ENCODE measurements around the gene OGFR.
A peak's percentile ranks its signal among the peaks of the same experiment; 100 is the strongest.

OGFR gene

GRCh38 chr20:62859721-62860120, 55.1 kb downstream of the OGFR start:
- TF ChIP-seq CTCF (IDR thresholded peaks at IDR 0.05; ENCODE audit: extremely low read depth, missing control alignments) = no peak
- no peak for DNase-seq (ENCODE audit: low spot score)

GRCh38 chr20:62860391-62860923, 55.8 kb downstream of the OGFR start:
- DNase-seq (ENCODE audit: low spot score) = no peak
- no peak for TF ChIP-seq CTCF (IDR thresholded peaks at IDR 0.05; ENCODE audit: extremely low read depth, missing control alignments)

GRCh38 chr20:62860924-62861691, 56.5 kb downstream of the OGFR start:
- no peak for DNase-seq (ENCODE audit: low spot score)
- TF ChIP-seq CTCF (IDR thresholded peaks at IDR 0.05; ENCODE audit: extremely low read depth, missing control alignments) = no peak

- DNase-seq (ENCODE audit: low spot score) = peak; percentile 99
- no peak for TF ChIP-seq CTCF (IDR thresholded peaks at IDR 0.05; ENCODE audit: extremely low read depth, missing control alignments)
Measured at GRCh38 chr20:62861726-62862336, 57.2 kb downstream of the OGFR start, which contains the start of gene TCFL5. Gene TCFL5, minus strand, starts transcription at chr20:62861822. Its CDS starts 152 bp downstream, at chr20:62861670.
